Neural progenitor cell (in vitro differentiated cells): ENCODE data around the gene KCNMA1.

Experiments
- CTCF ChIP-seq: fragments of 200-600 bp; sonication (generic); IDR thresholded peaks from 2 replicates; pipeline ENCODE4 v1.5.1; 2017; ENCODE audit warnings: antibody characterized with exemption, mild to moderate bottlenecking
- EZH2phosphoT487 ChIP-seq: fragments of 200-600 bp; sonication (generic); IDR thresholded peaks from 2 replicates; pipeline ENCODE4 v1.6.1; 2017; ENCODE audit warnings: antibody characterized with exemption

GRCh38 chr10:77296534-77297392 lies 340.8 kb downstream of the KCNMA1 start:
- TF ChIP-seq EZH2phosphoT487 (no peak), CTCF (peak; percentile 35)
